Stimulated activated CD4-positive, alpha-beta T cell treated with anti-CD3 and anti-CD28 coated beads, TNF-alpha, amount 100 ng/mL, for 24 hours (primary cell): ENCODE results near the gene EMX1.
"Not testable (repeated sequence)": the region's sequence is repeated elsewhere in the genome, so short reads cannot be mapped to it uniquely, and the experiment has no call there.

Source experiments
- DNase-seq, 3 experiments: peaks; one replicate each; pipeline ENCODE4 v3.0.0-alpha.2; 2020; ENCODE audit warnings: low read depth in 3 of 3

Gene EMX1

DNA sequence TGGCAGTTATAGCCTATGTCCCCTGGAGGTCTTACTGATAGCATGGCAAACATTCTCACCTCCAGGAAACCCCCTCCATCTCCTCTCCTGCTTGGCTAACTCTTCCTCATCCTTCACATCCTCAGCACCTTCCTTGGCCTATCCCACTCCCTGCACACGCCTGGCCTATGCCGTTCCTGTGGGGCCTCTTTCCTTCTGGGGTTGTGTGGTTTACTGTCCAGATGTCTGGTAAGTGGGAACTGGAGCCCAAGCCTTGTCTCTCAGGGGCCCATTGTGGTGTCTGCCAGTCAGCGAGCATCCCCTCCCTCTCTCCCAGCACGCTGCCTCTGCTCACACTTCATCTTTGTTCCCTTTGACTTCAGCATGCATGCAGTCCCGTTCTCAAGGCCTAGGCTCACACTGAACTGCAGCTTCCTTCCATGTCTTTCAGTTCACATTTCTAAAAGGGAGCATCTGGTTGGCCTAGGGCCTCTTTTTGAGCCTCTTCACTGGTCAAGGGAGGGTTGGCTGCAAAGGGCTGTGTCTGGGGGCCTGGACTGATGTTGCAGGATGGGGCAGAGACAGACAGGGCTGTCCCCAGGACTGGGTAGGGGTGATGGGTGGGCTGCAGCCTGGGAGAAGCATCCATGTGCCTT is 17.0 kb upstream of the EMX1 start:
- no peak for DNase-seq

DNA sequence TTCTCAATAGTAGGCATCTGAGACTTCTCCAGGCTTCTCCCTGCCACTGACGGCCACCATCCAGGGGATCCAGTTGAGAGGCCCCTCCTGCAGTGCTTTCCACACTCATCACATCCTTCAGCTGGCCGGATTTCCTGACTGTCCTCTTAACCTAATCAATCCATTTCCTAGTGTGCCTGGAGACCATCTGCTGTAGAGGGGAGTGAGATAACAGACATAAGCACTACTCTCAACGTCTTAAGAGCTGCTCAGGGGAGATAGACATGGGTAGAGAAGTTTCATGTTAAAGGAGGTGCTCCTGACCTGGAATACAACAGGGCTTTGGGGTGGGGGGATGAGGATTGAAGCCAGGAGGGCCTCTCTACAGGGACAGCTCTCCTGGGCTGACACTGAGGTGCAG is 15.9 kb upstream of the EMX1 start:
- DNase-seq = no peak

DNA sequence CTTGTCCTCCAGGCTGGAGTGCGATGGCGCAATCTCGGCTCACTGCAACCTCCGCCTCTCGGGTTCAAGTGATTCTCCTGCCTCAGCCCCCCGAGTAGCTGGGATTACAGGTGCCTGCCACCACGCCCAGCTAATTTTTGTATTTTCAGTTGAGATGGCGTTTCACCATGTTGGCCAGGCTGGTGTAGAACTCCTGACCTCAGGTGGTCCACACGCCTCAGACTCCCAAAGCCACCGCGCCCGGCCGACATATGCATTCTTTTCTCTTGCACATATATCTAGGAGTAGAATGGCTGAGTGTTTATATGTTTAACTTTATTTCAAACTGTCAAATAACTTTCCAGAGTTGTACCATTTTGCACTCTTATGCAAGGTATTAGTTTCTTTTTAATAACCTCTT is 9.9 kb upstream of the EMX1 start:
- not testable (repeated sequence) for DNase-seq

DNA sequence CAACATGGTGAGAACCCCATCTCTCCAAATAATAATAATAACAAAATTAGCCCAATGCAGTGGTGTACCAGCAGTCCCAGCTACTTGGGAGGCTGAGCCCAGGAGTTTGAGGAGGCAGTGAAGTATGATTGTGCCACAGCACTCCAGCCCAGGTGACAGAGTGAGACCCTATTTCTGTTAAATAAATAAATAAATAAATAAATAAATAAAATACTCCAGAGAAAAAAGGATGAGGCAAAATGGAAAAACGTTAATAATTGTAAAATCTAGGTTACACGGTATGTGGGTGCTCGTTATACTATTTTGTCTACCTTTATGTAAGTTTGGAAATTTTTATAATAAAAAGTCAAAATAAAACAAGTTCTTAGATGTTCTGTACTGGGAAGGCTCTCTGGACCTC is 8.6 kb upstream of the EMX1 start:
- DNase-seq = no peak

GRCh38 chr2:72911256-72911655 is 6.1 kb upstream of the EMX1 start:
- DNase-seq = no peak

GRCh38 chr2:72913486-72914205 is 3.7 kb upstream of the EMX1 start:
- no peak for DNase-seq

- no peak for DNase-seq
Observed at GRCh38 chr2:72914206-72914559, 3.1 kb upstream of the EMX1 start.

DNA sequence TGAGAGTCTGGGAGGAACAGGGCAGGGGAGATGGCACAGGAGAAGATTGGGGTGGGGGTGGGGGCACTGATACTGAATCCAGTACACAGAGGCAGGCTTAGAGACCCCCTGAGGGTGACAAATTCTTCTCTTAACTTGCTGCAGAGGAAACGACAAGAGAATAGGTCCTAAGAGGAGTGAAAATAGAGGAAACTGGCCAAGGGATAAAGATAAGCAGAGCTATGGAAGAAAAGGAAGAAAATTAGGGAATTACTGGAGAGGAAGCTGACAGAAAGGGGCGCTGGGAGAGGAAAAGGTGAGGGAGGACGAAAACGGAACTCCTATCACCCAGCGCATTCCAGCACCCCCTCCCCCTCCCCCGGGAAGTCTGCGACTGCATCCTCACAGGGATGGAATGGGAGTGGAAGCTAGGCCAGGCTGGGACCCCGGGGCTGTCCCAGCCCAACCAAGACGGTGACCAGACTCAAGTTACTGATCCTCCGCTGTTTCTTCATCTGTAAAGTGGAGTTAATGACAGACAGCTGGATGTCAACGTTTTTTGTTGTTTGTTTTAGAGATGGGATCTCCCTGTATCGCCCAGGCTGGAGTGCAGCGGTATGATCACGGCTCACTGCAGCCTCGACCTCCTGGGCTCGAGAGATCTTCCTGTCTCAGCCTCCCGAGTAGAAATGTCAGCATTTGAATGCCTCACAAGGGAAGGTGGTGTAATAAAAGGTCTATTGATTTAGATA is 2.6 kb upstream of the EMX1 start:
- DNase-seq = no peak

DNA sequence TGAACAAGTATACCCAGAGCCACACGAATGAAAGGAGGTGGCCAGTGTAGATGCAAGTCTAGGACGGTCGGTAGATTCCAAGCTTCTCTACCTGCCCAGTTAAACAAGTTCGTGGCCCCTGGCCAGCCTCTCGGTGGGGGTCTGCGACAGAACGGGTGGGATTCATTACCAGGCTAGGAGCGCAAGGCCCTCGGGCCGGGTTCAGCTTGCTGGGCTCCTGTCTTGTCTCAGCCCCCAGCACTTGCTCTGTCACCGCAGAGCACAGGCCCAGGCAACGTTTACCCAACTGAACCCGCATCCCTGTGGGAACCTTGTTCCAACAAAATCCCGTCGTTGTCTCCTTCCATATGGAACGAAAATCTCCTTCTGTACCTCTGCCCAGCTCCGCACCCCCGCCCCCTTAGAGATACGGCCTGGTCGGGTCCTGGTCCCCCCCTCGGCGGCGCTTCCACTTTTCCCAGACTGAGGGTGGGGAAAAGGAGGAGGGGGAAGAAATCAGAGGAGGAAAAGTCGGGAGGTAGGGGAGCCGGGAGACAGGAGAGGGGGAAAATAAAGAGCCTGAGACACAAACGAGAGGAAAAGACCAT is 1.9 kb upstream of the EMX1 start:
- DNase-seq = no peak

DNA sequence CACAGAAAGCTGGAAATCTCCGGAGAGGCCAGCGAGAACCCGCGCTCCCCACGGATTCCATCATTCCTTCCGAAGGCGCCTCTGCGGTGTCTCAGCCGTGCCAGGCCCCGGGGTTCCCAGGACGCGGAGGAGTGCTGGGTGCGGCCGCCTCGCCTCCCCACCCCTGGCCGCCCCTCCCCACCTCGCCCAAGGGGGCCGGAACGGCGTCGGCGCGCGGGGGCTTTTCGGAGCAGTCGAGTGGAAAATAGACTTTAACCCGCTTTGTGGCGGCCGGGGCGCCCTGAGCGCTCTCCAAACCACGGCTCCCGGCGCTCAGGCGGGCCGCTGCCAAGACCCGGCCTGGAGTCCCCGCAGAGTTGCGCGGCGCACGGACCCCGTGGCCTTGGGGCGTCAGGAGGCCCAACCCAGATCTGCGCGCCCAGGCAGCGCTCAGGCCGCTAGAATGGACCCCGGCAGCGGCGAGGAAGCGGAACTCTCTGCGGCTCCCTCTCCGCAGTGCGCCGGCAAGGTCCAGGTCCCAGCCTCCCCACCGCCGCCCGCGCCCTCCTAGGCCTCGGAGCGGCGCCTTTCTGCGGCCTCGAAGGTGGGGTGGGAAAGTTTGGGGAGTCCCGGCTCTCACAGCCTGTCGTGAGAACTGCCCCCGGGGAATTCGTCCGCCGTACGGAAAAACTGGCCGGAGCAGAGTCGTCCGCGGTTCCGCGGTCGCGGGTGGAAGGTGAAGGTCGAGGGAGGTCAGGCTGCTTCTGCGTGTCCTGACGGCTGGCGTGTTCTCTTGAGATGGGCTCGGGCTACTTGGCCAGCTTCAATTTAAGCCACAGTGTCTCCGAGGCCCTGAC is 1.2 kb upstream of the EMX1 start:
- peak in 1 of 3 experiments; percentile 50 for DNase-seq

- DNase-seq = no peak
Observed at GRCh38 chr2:72916743-72917137, 579 bp upstream of the EMX1 start.

- no peak for DNase-seq
Observed at GRCh38 chr2:72917877-72918553, 696 bp downstream of the EMX1 start.

DNA sequence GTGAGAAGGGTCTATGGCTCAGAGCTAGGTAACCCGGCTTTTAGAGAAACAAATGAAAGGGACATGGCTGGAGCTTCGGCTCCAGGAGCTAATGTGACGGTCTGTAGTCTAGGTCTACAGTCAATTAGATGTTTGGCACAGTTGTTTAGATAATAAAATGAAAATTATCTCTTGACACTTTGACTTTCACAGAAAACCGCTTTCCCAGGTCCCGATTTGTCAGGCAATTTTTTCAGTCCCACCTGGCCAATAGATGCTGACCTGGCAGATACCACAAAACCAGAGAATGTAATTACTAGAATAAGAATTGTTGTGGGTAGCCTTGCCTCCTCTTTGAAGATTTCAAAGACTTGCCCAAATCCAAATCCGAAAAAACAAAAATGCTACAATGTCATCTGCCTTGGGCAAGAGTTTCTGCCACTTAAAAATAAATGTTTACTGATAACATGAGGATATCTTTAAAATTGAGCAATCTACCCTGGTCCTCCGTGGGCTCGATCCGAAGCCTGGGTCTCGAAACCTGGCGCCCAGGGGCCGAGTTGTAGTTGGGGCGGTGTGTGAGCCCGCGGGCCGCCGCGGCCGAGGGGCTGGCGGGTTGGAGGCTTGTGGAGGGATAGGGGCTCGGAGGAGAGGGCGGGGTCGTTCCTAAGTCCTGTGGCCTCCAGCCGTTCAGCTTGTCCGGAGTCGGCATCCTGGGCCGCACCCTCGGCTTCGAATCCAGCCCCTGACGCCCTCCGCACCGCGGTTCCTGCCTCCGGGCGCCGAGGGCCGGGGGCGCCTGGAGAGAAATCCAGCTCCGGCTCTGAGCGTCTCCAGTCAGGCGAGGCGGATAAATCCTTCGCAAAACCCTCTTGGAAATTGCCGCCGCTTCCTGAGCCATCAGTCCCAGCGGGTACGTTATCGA is 2.3 kb downstream of the EMX1 start:
- no peak for DNase-seq

- DNase-seq = peak in 1 of 3 experiments; percentile 30
Observed at GRCh38 chr2:72920318-72921087, 3.2 kb downstream of the EMX1 start.

GRCh38 chr2:72921088-72921851 is 4.0 kb downstream of the EMX1 start:
- DNase-seq = no peak

- no peak for DNase-seq
Observed at GRCh38 chr2:72921853-72922252, 4.5 kb downstream of the EMX1 start.

GRCh38 chr2:72923833-72924352 is 6.6 kb downstream of the EMX1 start:
- no peak for DNase-seq
